Natural killer cell (primary cell): Measurements from ENCODE around the gene MAP2K7. TPM values are rescaled to one million over a fixed set of nuclear protein-coding genes. Genes with fewer than 3 reads are reported as not detected.

Experiments used
- ATAC-seq, 3 donors: fragments of 150-1000 bp in 2 of 3; fragments of 200-7000 bp in 1 of 3; cut with Tn5 transposase; 1 replicate in 1 of 3; 2 replicates in 2 of 3; pipeline ENCODE4 v1.10.0; 2021; ENCODE audit warnings: mild to moderate bottlenecking in 2 of 3, moderate library complexity in 2 of 3
- DNase-seq, 2 donors: peaks; one replicate each; pipeline versions ENCODE4 v3.0.0 to v3.0.0-alpha.2; 2013 to 2021; ENCODE audit warnings: mixed read lengths in 1 of 2
- H3K27ac ChIP-seq: one replicate; pipeline ENCODE4 v1.5.1; 2013; ENCODE audit warnings: mild to moderate bottlenecking, low read length
- H3K27me3 ChIP-seq: one replicate; pipeline ENCODE4 v1.6.1; 2013; ENCODE audit warnings: low read length; ENCODE audit not compliant: control insufficient read depth, insufficient read depth
- H3K36me3 ChIP-seq: one replicate; pipeline ENCODE4 v1.6.1; 2013; ENCODE audit warnings: low read length; ENCODE audit not compliant: control insufficient read depth, insufficient read depth
- H3K4me1 ChIP-seq: one replicate; pipeline ENCODE4 v1.6.1; 2013; ENCODE audit warnings: low read length; ENCODE audit not compliant: control insufficient read depth, insufficient read depth
- H3K4me3 ChIP-seq: one replicate; pipeline ENCODE4 v1.5.1; 2013; ENCODE audit warnings: low read length
- H3K9me3 ChIP-seq: one replicate; pipeline ENCODE4 v1.6.1; 2013; ENCODE audit warnings: low read length; ENCODE audit not compliant: control insufficient read depth, insufficient read depth
- H3K27ac Mint-ChIP-seq, 2 donors: one replicate each; pipeline ENCODE4 v1.8.0; 2022; ENCODE audit warnings: mild to moderate bottlenecking in 2 of 2, mixed read lengths in 2 of 2, moderate library complexity in 1 of 2
- H3K27me3 Mint-ChIP-seq, 2 donors: one replicate each; pipeline ENCODE4 v1.8.0; 2022; ENCODE audit warnings: low read depth in 2 of 2, mixed read lengths in 2 of 2
- H3K36me3 Mint-ChIP-seq: one replicate; pipeline ENCODE4 v1.8.0; 2022; ENCODE audit warnings: mixed read lengths
- H3K4me1 Mint-ChIP-seq, 2 donors: one replicate each; pipeline ENCODE4 v1.8.0; 2022; ENCODE audit warnings: mixed read lengths in 2 of 2
- H3K4me3 Mint-ChIP-seq: one replicate; pipeline ENCODE4 v1.8.0; 2022; ENCODE audit warnings: mild to moderate bottlenecking, moderate library complexity, mixed read lengths
- H3K9me3 Mint-ChIP-seq, 2 donors: one replicate each; pipeline ENCODE4 v1.8.0; 2022; ENCODE audit warnings: mixed read lengths in 2 of 2
- CTCF ChIP-seq: fragments of 200-600 bp; IDR thresholded peaks from one replicate; pipeline ENCODE4 v1.8.0; 2022; ENCODE audit warnings: antibody characterized with exemption
- WGBS: methylation state at CpG from one replicate; pipeline ENCODE4 v1.1.7; 2013; ENCODE audit warnings: missing lambda C conversion rate; ENCODE audit not compliant: insufficient coverage; 5-methylcytosine and 5-hydroxymethylcytosine counted together
- intact Hi-C: fragments of 100-400 bp; cut with micrococcal nuclease; formaldehyde crosslinking; loops from one replicate; pipeline ENCODE4 v1.14.2; 2022
- total RNA-seq, 4 donors: library from RNA; stranded (reverse); fragments of 120-200 nt in 1 of 4; gene quantifications; one replicate each; pipeline versions ENCODE4 v1.2.3 to v1.2.4, GENCODE V29; 2013 to 2022

MAP2K7 gene
- total RNA-seq, 3 donors from 2014 or later (not counting 1 experiment from before 2014, with no cell fraction given) = 131 to 218 (median 159) TPM

GRCh38 chr19:7921967-7922835 lies 18.5 kb downstream of the MAP2K7 start:
- Mint-ChIP-seq H3K27me3 (peaks cover 0 to 10% of the 10 kb centered on the region in 2 donors), H3K36me3 (no peaks in the 10 kb centered on the region), H3K4me1 (peaks cover 16 to 43% of the 10 kb centered on the region in 2 donors), H3K4me3 (peak overlapping the region; percentile 40), H3K27ac (no peak overlapping the region), H3K9me3 (no peaks in the 10 kb centered on the region)
- no peak for TF ChIP-seq CTCF
- no peak overlapping the region for H3K27ac ChIP-seq
- no peaks in the 10 kb centered on the region for H3K9me3 ChIP-seq
- 95% methylated on average over 30 of the region's 31 CpGs for WGBS
- intact Hi-C loops = no loop called here
- H3K27me3 ChIP-seq = peaks cover 12% of the 10 kb centered on the region
- no peak for DNase-seq
- ATAC-seq = no peak
- H3K36me3 ChIP-seq = peaks cover 11% of the 10 kb centered on the region
- H3K4me3 ChIP-seq = no peak overlapping the region
- H3K4me1 ChIP-seq = peaks cover 54% of the 10 kb centered on the region

- ATAC-seq (no peak), DNase-seq (no peak)
- peaks cover 11% of the 10 kb centered on the region for H3K36me3 ChIP-seq
- TF ChIP-seq CTCF = no peak
- Mint-ChIP-seq H3K4me1 (peaks cover 16 to 40% of the 10 kb centered on the region in 2 donors), H3K36me3 (no peaks in the 10 kb centered on the region), H3K9me3 (no peaks in the 10 kb centered on the region), H3K27me3 (peaks cover 0 to 9% of the 10 kb centered on the region in 2 donors), H3K4me3 (peak overlapping the region; percentile 49), H3K27ac (peak overlapping the region in 1 of 2 donors; percentile 62)
- H3K4me3 ChIP-seq = no peak overlapping the region
- H3K9me3 ChIP-seq = no peaks in the 10 kb centered on the region
- intact Hi-C loops = no loop called here
- no peak overlapping the region for H3K27ac ChIP-seq
- H3K4me1 ChIP-seq = peaks cover 49% of the 10 kb centered on the region
- H3K27me3 ChIP-seq = peaks cover 9% of the 10 kb centered on the region
- WGBS = 91% methylated on average over 8 of the region's 8 CpGs
Observed at GRCh38 chr19:7922836-7923195, 19.1 kb downstream of the MAP2K7 start.

GRCh38 chr19:7923295-7924191 lies 19.9 kb downstream of the MAP2K7 start:
- peaks cover 16 to 36% of the 10 kb centered on the region in 2 donors for H3K4me1 Mint-ChIP-seq
- H3K27ac Mint-ChIP-seq = peak overlapping the region in 1 of 2 donors; percentile 62
- no peak overlapping the region for H3K4me3 ChIP-seq
- TF ChIP-seq CTCF = no peak
- no peak overlapping the region for H3K27ac ChIP-seq
- peaks cover 0 to 7% of the 10 kb centered on the region in 2 donors for H3K27me3 Mint-ChIP-seq
- no peaks in the 10 kb centered on the region for H3K9me3 ChIP-seq
- WGBS = 69% methylated on average over 29 of the region's 31 CpGs
- no peaks in the 10 kb centered on the region for H3K9me3 Mint-ChIP-seq
- H3K4me3 Mint-ChIP-seq = peak overlapping the region; percentile 49
- no peaks in the 10 kb centered on the region for H3K36me3 Mint-ChIP-seq
- ATAC-seq (no peak), DNase-seq (no peak)
- intact Hi-C loops = no loop called here
- peaks cover 11% of the 10 kb centered on the region for H3K36me3 ChIP-seq
- peaks cover 41% of the 10 kb centered on the region for H3K4me1 ChIP-seq
- peaks cover 7% of the 10 kb centered on the region for H3K27me3 ChIP-seq
